GM12878 (cell line): Measurements from ENCODE around the gene FAM114A2.

ENCODE experiments used
- CBX5 ChIP-seq: sonication (generic); IDR thresholded peaks from 2 replicates; pipeline ENCODE4 v1.6.1; 2016; ENCODE audit warnings: low read depth, moderate library complexity, mild to moderate bottlenecking, inconsistent platforms
- CEBPB ChIP-seq, 2 experiments: fragments of 150-350 bp in 1 of 2; IDR thresholded peaks; 2 replicates each; pipeline ENCODE4 v1.6.1; 2012 to 2014; ENCODE audit warnings: low read depth in 2 of 2, low read length in 2 of 2, borderline replicate concordance in 1 of 2, inconsistent platforms in 1 of 2
- EZH2 ChIP-seq: IDR thresholded peaks from 2 replicates; pipeline ENCODE4 v1.6.1; 2012; ENCODE audit warnings: low read depth, mild to moderate bottlenecking, control low read depth, inconsistent platforms, low read length, borderline replicate concordance; ENCODE audit not compliant: control insufficient read depth
- GABPA ChIP-seq: IDR thresholded peaks from 2 replicates; pipeline ENCODE4 v1.6.1; 2014; ENCODE audit warnings: antibody characterized with exemption, low read depth, mild to moderate bottlenecking, inconsistent platforms
- NFIC ChIP-seq: IDR thresholded peaks from 2 replicates; pipeline ENCODE4 v1.6.1; 2012; ENCODE audit warnings: low read depth, mild to moderate bottlenecking, inconsistent platforms, low read length, moderate library complexity
- SMC3 ChIP-seq: IDR thresholded peaks from 2 replicates; pipeline ENCODE4 v1.6.1; 2011; ENCODE audit warnings: low read length, improper control_type of control experiment, borderline replicate concordance
- SREBF2 ChIP-seq: IDR thresholded peaks from 2 replicates; pipeline ENCODE4 v1.6.1; 2012; ENCODE audit warnings: mild to moderate bottlenecking, low read length
- TCF12 ChIP-seq: IDR thresholded peaks from 2 replicates; pipeline ENCODE4 v1.6.1; 2011; ENCODE audit warnings: low read depth, mild to moderate bottlenecking, low read length
- USF2 ChIP-seq: IDR thresholded peaks from 2 replicates; pipeline ENCODE4 v1.6.1; 2011; ENCODE audit warnings: low read depth, low read length, improper control_type of control experiment, borderline replicate concordance
- YY1 ChIP-seq: IDR thresholded peaks from 2 replicates; pipeline ENCODE4 v1.6.1; 2011; ENCODE audit warnings: low read depth, mild to moderate bottlenecking, low read length
- ZZZ3 ChIP-seq: IDR thresholded peaks from 2 replicates; pipeline ENCODE4 v1.6.1; 2011; ENCODE audit warnings: low read depth; ENCODE audit not compliant: control insufficient read depth, insufficient read length
- TF ChIP-seq, protein P1 (sequence below): IDR thresholded peaks from 2 replicates; pipeline ENCODE4 v1.6.1; 2012; ENCODE audit warnings: improper control_type of control experiment, low read depth, low read length; ENCODE audit not compliant: insufficient replicate concordance
- TF ChIP-seq, protein P2 (sequence below), 3 experiments: IDR thresholded peaks in 2 of 3; conservative IDR thresholded peaks in 1 of 3; 2 replicates each; pipeline ENCODE4 v1.5.1; 2011; ENCODE audit warnings: low read depth in 3 of 3, low read length in 3 of 3, mild to moderate bottlenecking in 3 of 3, control low read depth in 2 of 3, moderate library complexity in 2 of 3, inconsistent platforms in 1 of 3, mixed read lengths in 1 of 3; ENCODE audit not compliant: control insufficient read depth in 2 of 3, insufficient read depth in 1 of 3; ENCODE audit errors: extremely low read depth in 1 of 3
- TF ChIP-seq, protein P3 (sequence below): fragments of 450-650 bp; IDR thresholded peaks from 2 replicates; pipeline ENCODE4 v1.6.1; 2017; ENCODE audit warnings: mild to moderate bottlenecking, low read depth, inconsistent platforms; ENCODE audit not compliant: poor library complexity, severe bottlenecking

DNA sequence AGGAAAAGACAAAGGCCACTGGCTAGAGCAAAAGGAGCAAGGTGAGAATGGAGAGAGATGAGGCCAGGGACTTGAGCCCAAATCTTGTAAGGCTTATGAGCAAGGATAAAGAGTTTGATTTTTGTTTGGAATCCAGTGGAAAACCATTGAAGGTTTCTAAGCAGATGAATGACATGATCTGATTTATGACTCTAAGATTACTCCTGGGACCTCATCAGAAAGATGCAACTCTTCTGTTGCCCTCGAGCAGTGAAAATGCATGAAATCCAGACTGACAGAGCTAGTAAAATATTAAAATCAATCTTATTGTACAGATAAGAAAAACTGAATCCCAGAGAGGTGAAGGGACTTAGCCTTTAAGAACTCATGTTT lies 734 bp upstream of the FAM114A2 start:
- TF ChIP-seq, protein P1, sequence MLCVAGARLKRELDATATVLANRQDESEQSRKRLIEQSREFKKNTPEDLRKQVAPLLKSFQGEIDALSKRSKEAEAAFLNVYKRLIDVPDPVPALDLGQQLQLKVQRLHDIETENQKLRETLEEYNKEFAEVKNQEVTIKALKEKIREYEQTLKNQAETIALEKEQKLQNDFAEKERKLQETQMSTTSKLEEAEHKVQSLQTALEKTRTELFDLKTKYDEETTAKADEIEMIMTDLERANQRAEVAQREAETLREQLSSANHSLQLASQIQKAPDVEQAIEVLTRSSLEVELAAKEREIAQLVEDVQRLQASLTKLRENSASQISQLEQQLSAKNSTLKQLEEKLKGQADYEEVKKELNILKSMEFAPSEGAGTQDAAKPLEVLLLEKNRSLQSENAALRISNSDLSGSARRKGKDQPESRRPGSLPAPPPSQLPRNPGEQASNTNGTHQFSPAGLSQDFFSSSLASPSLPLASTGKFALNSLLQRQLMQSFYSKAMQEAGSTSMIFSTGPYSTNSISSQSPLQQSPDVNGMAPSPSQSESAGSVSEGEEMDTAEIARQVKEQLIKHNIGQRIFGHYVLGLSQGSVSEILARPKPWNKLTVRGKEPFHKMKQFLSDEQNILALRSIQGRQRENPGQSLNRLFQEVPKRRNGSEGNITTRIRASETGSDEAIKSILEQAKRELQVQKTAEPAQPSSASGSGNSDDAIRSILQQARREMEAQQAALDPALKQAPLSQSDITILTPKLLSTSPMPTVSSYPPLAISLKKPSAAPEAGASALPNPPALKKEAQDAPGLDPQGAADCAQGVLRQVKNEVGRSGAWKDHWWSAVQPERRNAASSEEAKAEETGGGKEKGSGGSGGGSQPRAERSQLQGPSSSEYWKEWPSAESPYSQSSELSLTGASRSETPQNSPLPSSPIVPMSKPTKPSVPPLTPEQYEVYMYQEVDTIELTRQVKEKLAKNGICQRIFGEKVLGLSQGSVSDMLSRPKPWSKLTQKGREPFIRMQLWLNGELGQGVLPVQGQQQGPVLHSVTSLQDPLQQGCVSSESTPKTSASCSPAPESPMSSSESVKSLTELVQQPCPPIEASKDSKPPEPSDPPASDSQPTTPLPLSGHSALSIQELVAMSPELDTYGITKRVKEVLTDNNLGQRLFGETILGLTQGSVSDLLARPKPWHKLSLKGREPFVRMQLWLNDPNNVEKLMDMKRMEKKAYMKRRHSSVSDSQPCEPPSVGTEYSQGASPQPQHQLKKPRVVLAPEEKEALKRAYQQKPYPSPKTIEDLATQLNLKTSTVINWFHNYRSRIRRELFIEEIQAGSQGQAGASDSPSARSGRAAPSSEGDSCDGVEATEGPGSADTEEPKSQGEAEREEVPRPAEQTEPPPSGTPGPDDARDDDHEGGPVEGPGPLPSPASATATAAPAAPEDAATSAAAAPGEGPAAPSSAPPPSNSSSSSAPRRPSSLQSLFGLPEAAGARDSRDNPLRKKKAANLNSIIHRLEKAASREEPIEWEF, result no peak
- no peak for TF ChIP-seq GABPA
- no peak for TF ChIP-seq SREBF2
- TF ChIP-seq, protein P2, sequence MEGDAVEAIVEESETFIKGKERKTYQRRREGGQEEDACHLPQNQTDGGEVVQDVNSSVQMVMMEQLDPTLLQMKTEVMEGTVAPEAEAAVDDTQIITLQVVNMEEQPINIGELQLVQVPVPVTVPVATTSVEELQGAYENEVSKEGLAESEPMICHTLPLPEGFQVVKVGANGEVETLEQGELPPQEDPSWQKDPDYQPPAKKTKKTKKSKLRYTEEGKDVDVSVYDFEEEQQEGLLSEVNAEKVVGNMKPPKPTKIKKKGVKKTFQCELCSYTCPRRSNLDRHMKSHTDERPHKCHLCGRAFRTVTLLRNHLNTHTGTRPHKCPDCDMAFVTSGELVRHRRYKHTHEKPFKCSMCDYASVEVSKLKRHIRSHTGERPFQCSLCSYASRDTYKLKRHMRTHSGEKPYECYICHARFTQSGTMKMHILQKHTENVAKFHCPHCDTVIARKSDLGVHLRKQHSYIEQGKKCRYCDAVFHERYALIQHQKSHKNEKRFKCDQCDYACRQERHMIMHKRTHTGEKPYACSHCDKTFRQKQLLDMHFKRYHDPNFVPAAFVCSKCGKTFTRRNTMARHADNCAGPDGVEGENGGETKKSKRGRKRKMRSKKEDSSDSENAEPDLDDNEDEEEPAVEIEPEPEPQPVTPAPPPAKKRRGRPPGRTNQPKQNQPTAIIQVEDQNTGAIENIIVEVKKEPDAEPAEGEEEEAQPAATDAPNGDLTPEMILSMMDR (IDR thresholded peaks at IDR 0.05 in 2 of 3, conservative IDR thresholded peaks at IDR 0.05 in 1 of 3; ENCODE audit: control insufficient read depth in 2 of 3, extremely low read depth in 1 of 3, insufficient read depth in 1 of 3, low read depth in 3 of 3, low read length in 3 of 3), result no peak
- TF ChIP-seq YY1, result no peak
- no peak for TF ChIP-seq NFIC
- TF ChIP-seq CBX5, result no peak
- TF ChIP-seq USF2, result no peak
- no peak for TF ChIP-seq ZZZ3
- TF ChIP-seq, protein P3, sequence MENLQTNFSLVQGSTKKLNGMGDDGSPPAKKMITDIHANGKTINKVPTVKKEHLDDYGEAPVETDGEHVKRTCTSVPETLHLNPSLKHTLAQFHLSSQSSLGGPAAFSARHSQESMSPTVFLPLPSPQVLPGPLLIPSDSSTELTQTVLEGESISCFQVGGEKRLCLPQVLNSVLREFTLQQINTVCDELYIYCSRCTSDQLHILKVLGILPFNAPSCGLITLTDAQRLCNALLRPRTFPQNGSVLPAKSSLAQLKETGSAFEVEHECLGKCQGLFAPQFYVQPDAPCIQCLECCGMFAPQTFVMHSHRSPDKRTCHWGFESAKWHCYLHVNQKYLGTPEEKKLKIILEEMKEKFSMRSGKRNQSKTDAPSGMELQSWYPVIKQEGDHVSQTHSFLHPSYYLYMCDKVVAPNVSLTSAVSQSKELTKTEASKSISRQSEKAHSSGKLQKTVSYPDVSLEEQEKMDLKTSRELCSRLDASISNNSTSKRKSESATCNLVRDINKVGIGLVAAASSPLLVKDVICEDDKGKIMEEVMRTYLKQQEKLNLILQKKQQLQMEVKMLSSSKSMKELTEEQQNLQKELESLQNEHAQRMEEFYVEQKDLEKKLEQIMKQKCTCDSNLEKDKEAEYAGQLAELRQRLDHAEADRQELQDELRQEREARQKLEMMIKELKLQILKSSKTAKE, result no peak
- no peak for TF ChIP-seq TCF12
- TF ChIP-seq EZH2, result no peak
- TF ChIP-seq SMC3, result no peak
- TF ChIP-seq CEBPB (IDR thresholded peaks at IDR 0.05; ENCODE audit: borderline replicate concordance in 1 of 2, low read depth in 2 of 2, low read length in 2 of 2), result no peak
